ENCODE results near the gene SFXN5.

SFXN5 gene

GRCh38 chr2:73020657-73021370 lies 50.7 kb downstream of the SFXN5 start:
- no peak for DNase-seq (ENCODE audit: low spot score)

GRCh38 chr2:73020306-73020656 lies 51.2 kb downstream of the SFXN5 start:
- DNase-seq (ENCODE audit: low spot score): no peak

GRCh38 chr2:73018188-73018825 lies 53.2 kb downstream of the SFXN5 start:
- no peak for DNase-seq (ENCODE audit: low spot score)

- DNase-seq (ENCODE audit: low spot score): no peak
Measured at GRCh38 chr2:73013936-73014335, 57.6 kb downstream of the SFXN5 start.

DNA sequence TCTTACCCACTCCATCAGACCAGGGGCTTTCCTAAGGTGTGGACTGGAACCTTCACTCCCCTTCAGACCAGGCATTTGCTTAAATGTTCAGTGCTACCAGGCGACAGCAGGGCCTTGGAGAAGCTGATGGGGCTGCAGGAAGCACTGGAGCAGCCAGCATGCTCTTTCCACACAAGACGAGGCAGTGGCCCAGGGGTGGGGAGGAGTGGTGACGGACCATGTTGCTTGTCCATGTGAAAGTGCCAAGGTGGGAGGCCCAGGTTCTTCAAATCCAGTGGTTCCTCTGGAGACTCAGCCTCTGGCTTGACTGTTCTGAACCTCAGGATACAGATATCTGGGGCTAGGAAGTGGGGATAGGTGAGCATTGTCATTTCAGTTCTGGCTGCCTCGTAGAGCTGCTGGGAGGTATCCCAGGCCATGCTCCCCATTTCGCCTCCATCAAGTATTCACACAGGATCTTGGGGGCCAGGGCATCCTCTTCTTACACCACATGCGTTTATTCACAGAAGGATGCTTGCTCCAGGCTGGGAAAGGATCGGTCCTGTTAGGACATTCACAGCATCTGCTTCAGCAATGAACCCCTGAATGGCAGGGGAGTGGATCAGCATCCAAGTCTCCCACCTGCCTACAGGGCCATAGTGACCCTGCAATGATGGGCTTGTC lies 62.2 kb downstream of the SFXN5 start:
- DNase-seq (ENCODE audit: low spot score): no peak

- DNase-seq (ENCODE audit: low spot score): no peak
Measured at GRCh38 chr2:73008766-73009135, 62.8 kb downstream of the SFXN5 start.

DNA sequence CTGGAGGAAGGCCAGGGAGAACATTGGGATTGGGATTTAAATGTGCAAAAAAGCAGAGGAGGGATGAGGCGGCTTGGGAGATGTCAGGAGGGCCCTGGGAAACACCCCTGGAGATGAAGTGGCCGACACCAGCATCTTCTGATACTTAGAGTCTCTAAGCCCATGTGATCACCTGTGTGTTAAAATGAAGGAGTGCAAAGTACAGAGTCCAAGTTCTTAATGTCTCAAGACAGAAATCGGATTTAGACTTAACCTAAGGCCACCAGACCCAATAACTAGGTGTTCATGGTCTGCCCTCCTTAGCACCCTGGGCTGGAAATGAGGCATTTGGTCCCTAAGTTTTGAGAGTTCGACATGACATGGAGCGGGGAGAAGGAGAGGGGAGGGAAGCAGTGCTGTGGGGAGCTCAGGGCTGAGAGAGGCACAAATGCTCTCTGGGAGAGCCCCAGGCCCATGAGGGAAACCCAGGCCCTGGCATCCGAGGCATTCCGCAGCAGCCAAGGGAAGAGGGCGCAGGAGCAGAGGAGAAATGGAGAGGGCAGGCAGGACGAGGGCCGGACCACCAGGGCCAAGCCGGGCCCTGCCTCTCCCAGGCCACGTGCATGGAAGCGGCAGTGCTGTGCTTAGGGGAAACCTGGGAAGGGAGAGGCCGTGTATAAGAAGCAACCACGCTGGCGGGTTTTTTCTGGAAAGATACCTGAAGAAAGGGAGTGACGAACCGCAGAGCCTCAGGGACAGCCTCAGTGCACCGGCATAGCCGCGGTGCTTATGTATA lies 63.3 kb downstream of the SFXN5 start:
- DNase-seq (ENCODE audit: low spot score): no peak

- no peak for DNase-seq (ENCODE audit: low spot score)
Measured at GRCh38 chr2:73006969-73007710, 64.4 kb downstream of the SFXN5 start.

DNA sequence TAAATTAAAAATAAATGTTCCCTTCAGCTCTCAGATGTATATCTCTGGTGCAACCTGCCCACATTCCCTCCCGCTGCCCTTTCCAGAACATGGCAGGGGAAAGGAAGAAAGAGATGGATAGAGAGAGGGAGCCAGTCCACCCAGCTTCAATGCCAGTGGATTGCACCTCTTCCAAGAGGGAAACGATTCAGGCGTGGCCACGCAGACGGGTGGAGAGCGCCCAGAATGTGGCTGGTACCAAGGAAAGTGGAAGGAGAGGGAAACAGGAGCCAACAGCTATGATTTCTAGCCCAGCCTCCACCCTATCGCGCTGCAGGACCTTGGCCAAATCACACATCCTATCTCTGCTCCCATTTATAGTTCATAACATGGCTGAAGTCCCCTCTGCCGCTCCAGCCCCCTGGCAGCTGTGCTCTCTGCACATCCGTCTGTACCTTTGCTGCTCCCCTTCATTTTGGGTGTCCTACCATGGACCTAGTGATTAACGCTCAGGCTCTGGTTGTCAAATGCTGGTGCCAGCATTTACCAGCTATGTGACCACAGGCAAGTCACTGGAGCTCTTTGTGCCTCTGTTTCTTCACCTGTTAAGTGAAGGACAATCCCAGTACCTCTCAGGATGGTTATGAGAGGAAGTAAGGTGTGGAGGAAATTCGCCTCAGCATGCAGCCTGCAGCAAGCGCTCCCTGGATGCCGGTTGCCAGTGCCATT lies 66.5 kb downstream of the SFXN5 start:
- no peak for DNase-seq (ENCODE audit: low spot score)

GRCh38 chr2:73004466-73004865 lies 67.0 kb downstream of the SFXN5 start:
- no peak for DNase-seq (ENCODE audit: low spot score)

DNA sequence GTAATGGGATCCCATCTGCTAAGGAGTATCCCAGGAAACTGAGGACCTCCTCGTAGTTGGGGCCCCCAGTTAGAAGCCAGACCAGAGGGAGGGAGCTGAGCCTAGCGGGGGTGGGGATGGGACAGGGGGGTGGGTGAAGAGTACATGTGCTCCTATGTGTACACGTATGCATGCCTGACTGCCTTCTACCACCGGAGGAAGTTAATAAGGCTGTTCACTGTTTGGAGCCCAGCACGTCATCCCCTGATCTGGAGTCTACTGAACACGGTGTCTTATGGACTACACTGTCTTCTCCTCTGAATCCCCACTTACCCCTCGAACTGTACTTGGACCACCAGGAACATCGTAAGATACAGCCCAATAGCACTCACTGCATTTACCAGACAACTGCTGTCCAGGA lies 68.5 kb downstream of the SFXN5 start:
- DNase-seq (ENCODE audit: low spot score): no peak

- no peak for DNase-seq (ENCODE audit: low spot score)
Measured at GRCh38 chr2:73000808-73001570, 70.5 kb downstream of the SFXN5 start.

GRCh38 chr2:72999729-73000725 lies 71.5 kb downstream of the SFXN5 start:
- no peak for DNase-seq (ENCODE audit: low spot score)

GRCh38 chr2:72998724-72999123 lies 72.8 kb downstream of the SFXN5 start:
- no peak for DNase-seq (ENCODE audit: low spot score)

GRCh38 chr2:72998234-72998651 lies 73.3 kb downstream of the SFXN5 start:
- no peak for DNase-seq (ENCODE audit: low spot score)

DNA sequence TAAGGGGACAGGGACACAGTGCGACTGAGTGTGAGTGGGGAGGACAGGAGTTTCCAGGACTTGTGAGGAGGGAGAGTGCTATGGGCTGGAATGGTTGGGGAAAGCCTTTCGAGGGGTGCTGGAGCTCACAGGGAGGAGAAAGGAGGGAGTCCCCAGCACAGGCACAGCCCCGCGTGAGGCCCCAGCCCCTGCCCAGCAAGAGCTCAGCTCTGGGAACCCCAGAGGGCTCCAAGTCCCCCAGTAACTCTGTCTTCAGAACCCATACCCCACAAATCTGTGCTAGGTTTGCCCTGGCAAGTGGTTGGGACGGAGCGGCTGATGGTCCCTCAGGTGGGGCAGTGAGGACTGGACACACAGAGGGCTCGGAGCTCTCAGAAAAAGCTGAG lies 75.4 kb downstream of the SFXN5 start:
- DNase-seq (ENCODE audit: low spot score): no peak

- DNase-seq (ENCODE audit: low spot score): no peak
Measured at GRCh38 chr2:72995430-72996116, 75.9 kb downstream of the SFXN5 start.

GRCh38 chr2:72994991-72995380 lies 76.5 kb downstream of the SFXN5 start:
- DNase-seq (ENCODE audit: low spot score): no peak

All from cerebellar cortex (tissue), 1 donor.